Fibroblast of the aortic adventitia (primary cell): ENCODE measurements around the gene UBE2L6. TPM values are rescaled to one million over a fixed set of nuclear protein-coding genes. Genes with fewer than 3 reads are reported as not detected.

ENCODE experiments used
- DNase-seq: peaks from one replicate; pipeline ENCODE4 v3.0.0-alpha.2; 2010; ENCODE audit warnings: low read depth
- H3K4me3 ChIP-seq: 2 replicates; pipeline ENCODE4 v1.5.1; 2011; ENCODE audit warnings: low read depth, mild to moderate bottlenecking, control low read depth, low read length, moderate library complexity
- total RNA-seq: library from RNA; depleted of rRNA; stranded (reverse); fragments of >200 nt; gene quantifications from 2 replicates; pipeline ENCODE4 v1.2.3, GENCODE V29; 2012; ENCODE audit warnings: low replicate concordance
- TF ChIP-seq, protein P1 (sequence below): IDR thresholded peaks from 2 replicates; pipeline ENCODE4 v1.5.1; 2011; ENCODE audit warnings: mild to moderate bottlenecking, low read length, control low read depth, inconsistent platforms; ENCODE audit not compliant: insufficient read depth

Gene UBE2L6
- total RNA-seq, 1 donor = 41.1 TPM

DNA sequence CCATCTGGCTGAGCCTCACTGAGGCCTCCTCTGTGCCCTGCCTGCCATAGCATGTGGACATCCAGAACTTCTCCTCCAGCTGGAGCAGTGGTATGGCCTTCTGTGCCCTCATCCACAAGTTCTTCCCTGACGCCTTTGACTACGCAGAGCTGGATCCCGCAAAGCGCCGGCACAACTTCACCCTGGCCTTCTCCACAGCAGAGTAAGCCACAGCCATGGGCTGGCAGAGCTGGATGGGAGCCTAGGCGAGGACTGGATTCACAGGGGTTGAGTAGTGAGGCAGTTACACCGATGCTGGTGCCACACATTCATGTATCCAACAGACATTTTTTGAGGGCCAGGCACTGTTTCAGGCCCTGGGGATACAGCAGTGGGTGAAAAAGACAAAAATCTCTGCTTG, 21.0 kb downstream of the UBE2L6 start:
- DNase-seq = no peak
- TF ChIP-seq, protein P1, sequence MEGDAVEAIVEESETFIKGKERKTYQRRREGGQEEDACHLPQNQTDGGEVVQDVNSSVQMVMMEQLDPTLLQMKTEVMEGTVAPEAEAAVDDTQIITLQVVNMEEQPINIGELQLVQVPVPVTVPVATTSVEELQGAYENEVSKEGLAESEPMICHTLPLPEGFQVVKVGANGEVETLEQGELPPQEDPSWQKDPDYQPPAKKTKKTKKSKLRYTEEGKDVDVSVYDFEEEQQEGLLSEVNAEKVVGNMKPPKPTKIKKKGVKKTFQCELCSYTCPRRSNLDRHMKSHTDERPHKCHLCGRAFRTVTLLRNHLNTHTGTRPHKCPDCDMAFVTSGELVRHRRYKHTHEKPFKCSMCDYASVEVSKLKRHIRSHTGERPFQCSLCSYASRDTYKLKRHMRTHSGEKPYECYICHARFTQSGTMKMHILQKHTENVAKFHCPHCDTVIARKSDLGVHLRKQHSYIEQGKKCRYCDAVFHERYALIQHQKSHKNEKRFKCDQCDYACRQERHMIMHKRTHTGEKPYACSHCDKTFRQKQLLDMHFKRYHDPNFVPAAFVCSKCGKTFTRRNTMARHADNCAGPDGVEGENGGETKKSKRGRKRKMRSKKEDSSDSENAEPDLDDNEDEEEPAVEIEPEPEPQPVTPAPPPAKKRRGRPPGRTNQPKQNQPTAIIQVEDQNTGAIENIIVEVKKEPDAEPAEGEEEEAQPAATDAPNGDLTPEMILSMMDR = no peak

DNA sequence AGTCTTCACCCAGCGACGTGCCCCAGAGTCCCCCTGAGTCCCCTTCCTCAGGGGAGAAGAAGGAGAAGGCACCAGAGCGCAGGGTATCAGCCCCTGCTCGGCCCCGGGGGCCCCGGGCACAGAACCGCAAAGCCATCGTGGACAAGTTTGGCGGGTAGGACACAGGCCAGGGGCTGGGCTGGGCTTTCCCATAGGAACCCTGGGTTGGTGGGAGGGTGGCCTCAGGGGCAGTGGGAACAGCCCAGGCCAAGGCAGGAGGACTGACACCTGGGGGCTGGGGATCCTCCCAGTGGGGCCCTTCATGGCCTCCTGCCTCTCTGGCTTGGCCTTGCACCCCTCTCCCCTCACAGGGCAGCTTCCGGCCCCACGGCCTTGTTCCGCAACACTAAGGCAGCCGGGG, 21.6 kb downstream of the UBE2L6 start:
- TF ChIP-seq, protein P1 = no peak
- H3K4me3 ChIP-seq = no peak overlapping the region
- no peak for DNase-seq

More for the DNA sequence above, 21.0 kb downstream of the UBE2L6 start:
- no peak overlapping the region for H3K4me3 ChIP-seq

DNA sequence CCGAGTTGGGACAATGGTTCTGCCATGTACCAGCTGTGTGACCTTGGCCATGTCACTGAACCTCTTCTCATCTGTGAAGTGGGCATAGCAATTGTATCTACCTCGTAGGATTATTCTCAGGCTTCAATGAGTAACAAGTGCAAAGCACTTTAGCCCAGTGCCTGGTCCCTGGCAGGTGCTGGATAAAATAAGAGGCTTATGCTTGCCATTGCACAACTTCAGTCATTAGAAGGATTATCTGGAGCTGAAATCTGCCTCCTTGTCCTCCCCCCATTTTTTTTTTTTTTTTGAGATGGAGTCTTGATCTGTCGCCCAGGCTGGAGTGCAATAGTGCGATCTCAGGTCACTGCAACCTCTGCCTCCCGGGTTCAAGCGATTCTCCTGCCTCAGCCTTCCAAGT, 22.9 kb downstream of the UBE2L6 start:
- no peak for DNase-seq
- TF ChIP-seq, protein P1 = no peak
- H3K4me3 ChIP-seq = no peak overlapping the region

DNA sequence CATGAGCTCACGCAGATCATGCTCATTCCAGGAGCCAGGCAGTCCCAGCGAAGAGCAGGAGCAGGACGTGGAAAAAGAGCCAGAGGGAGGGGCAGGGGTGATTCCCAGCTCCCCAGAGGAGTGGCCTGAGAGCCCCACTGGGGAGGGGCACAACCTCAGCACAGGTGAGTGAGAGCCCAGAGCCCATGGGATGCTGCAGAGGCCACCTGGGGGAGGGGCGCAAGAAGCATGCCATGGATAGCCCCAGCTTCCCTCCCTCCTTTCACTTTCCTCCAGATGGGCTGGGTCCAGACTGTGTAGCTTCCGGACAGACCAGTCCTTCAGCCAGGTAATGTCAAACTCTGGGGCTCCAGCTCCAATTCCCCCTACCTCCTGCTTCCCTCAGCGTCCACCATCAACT, 23.9 kb downstream of the UBE2L6 start:
- no peak for DNase-seq
- H3K4me3 ChIP-seq = no peak overlapping the region
- TF ChIP-seq, protein P1 = no peak

DNA sequence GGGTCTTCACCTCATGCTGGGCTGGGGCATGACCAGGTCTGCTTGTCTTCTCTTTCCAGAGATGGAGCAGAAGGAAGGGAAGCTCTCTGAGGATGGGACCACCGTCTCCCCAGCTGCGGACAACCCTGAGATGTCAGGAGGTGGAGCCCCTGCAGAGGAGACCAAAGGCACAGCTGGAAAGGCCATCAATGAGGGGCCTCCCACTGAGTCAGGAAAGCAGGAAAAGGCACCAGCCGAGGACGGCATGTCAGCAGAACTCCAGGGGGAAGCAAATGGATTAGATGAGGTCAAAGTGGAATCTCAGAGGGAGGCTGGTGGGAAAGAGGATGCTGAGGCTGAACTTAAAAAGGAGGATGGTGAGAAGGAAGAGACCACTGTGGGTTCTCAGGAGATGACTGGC, 24.9 kb downstream of the UBE2L6 start:
- no peak for DNase-seq
- no peak overlapping the region for H3K4me3 ChIP-seq
- TF ChIP-seq, protein P1 = no peak

DNA sequence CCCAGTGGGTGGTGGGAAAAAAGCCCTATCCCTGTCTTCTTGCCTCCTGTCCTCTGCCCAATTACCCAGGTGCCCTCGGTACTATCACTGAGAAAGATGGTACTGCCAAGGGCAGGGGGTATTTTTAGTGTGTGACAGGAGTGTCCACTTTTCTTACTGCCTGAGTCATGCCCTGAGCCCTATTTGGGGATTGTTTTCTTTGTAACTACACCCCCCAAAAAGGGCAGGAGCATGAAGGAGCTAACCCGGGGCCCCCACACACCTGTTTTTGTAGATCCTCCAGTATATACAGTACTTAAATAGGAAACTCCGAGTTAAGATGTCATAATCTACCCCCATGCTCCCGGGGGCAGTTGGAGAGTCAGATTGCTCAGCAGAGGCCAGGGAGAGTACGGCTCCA, 26.3 kb downstream of the UBE2L6 start:
- no peak overlapping the region for H3K4me3 ChIP-seq
- no peak for DNase-seq
- TF ChIP-seq, protein P1 = no peak

DNA sequence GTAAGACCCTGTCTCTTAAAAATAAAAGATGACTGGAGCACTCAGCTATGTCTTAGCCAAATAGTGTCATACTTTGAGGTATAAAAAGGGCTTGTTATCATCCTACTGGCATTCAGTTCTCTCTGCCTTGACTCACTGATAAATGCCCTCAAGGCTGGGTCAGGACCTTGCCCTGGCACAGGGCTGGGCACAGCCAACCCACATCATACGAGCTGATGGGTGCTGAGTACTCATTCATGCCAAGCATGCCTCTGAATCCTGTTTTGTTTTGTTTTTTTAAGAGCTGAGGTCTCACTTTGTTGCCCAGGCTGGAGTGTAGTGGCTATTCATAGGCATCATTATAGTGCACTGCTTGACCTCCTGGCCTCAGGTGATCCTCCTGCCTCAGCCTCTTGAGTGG, 28.1 kb downstream of the UBE2L6 start:
- TF ChIP-seq, protein P1 = no peak
- no peak overlapping the region for H3K4me3 ChIP-seq
- no peak for DNase-seq
